ENCODE results near the gene RRP8. TPM values are rescaled to one million over a fixed set of nuclear protein-coding genes. Genes with fewer than 3 reads are reported as not detected.

The RRP8 gene
- total and polyA plus RNA-seq, 9 of the 15 experiments (the other 6 are each of a cell fraction or from before 2014, with no cell fraction given) = 5.7 to 47.3 (median 32.6) TPM

DNA sequence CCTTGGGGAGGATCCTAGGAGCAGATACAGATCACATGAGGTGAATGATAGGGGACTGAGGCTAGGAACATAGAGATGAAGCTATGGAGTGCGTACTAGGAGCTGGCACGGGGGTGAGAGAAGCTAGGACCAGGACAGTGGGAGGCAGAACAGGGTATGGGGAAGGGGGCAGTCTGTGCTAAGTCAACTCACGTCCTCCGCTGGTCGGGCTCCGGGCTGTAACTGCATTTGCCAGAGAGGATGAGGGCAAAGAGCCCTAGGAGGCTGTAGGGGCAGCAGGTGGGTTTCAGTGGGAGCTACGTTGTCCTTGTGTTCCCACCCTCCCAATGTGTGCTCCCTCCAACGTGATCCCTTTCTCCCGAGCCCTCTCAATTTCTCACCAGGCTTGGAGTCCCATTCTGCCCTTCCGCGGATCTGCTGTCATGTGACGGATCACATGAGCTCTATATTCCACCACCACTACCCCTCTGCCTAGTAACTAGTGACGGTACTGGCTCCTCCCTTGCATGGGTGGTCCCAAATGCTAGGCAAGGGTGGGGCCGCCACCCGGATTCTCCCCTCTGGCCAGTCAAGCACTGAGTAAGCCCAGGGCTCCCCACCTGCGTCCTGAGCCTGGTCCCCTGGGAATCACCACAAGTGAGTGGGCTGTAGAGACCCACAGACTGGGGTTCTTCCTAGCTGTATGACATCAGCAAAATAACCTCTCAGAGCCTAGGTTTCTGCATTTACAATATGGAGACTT lies 15.8 kb upstream of the RRP8 start, which contains the start of gene TPP1 (continued):
- TF ChIP-seq MAZ (CRISPR knock-in tag; conservative IDR thresholded peaks at IDR 0.05 in 1 of 2, IDR thresholded peaks at IDR 0.05 in 1 of 2) (peak in 1 of 2 experiments; percentile 76; a peak in 2 of 4 replicates), HMBOX1 (IDR thresholded peaks at IDR 0.05) (no peak), KHSRP (IDR thresholded peaks at IDR 0.05) (0 out of 2 replicates have a peak, but pooled peaks have one; percentile 43), CTBP1 (IDR thresholded peaks at IDR 0.05; ENCODE audit: borderline replicate concordance) (no peak; the same call in 1 of the 2 replicates), ZNF224 (CRISPR knock-in tag; IDR thresholded peaks at IDR 0.05) (no peak), HNRNPL (IDR thresholded peaks at IDR 0.05; ENCODE audit: low read depth, low read length) (no peak), PTBP1 (IDR thresholded peaks at IDR 0.05; ENCODE audit: low read depth, low read length) (no peak), CHD1 (IDR thresholded peaks at IDR 0.05; ENCODE audit: low read length) (no peak), TBL1XR1 (IDR thresholded peaks at IDR 0.05; ENCODE audit: low read length in 2 of 2) (peak in 1 of 2 experiments; percentile 57; a peak in 1 of 4 replicates), ZNF140 (CRISPR knock-in tag; IDR thresholded peaks at IDR 0.05) (no peak), STAT5A (IDR thresholded peaks at IDR 0.05; ENCODE audit: borderline replicate concordance, low read length) (no peak), ZNF507 (tag; conservative IDR thresholded peaks at IDR 0.05) (no peak), CREB3L1 (IDR thresholded peaks at IDR 0.05; ENCODE audit: borderline replicate concordance, low read depth) (no peak), ZNF23 (CRISPR knock-in tag; IDR thresholded peaks at IDR 0.05) (no peak), SMARCA5 (IDR thresholded peaks at IDR 0.05) (no peak), DMBX1 (CRISPR knock-in tag; IDR thresholded peaks at IDR 0.05; ENCODE audit: borderline replicate concordance) (no peak), PHF21A (IDR thresholded peaks at IDR 0.05; ENCODE audit: borderline replicate concordance, low read depth) (no peak), XRCC3 (IDR thresholded peaks at IDR 0.05) (no peak), HNRNPH1 (optimal IDR thresholded peaks at IDR 0.05; ENCODE audit: low read depth, low read length) (no peak), ZNF282 (CRISPR knock-in tag; IDR thresholded peaks at IDR 0.05) (no peak), ESRRA (IDR thresholded peaks at IDR 0.05; ENCODE audit: borderline replicate concordance, low read depth) (no peak), E2F6 (IDR thresholded peaks at IDR 0.05; ENCODE audit: borderline replicate concordance in 1 of 2, extremely low read depth in 1 of 2, insufficient read depth in 1 of 2, insufficient read length in 1 of 2, low read depth in 1 of 2, low read length in 1 of 2, poor library complexity in 1 of 2, severe bottlenecking in 1 of 2) (peak in 1 of 2 experiments; percentile 44), HCFC1 (IDR thresholded peaks at IDR 0.05; ENCODE audit: low read depth, low read length) (peak; percentile 60; the same call in 1 of the 2 replicates), PML (IDR thresholded peaks at IDR 0.05; ENCODE audit: low read length) (0 out of 2 replicates have a peak, but pooled peaks have one; percentile 27)
- TF ChIP-seq, protein P1, sequence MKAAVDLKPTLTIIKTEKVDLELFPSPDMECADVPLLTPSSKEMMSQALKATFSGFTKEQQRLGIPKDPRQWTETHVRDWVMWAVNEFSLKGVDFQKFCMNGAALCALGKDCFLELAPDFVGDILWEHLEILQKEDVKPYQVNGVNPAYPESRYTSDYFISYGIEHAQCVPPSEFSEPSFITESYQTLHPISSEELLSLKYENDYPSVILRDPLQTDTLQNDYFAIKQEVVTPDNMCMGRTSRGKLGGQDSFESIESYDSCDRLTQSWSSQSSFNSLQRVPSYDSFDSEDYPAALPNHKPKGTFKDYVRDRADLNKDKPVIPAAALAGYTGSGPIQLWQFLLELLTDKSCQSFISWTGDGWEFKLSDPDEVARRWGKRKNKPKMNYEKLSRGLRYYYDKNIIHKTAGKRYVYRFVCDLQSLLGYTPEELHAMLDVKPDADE (conservative IDR thresholded peaks at IDR 0.05; ENCODE audit: control insufficient read depth, low read depth, low read length) = peak; percentile 76; the same call in 1 of the 2 replicates

Measured in K562 (cell line).